SIG-M5 treated with dmso at 0.1 percent for 504 hours (cell line): ENCODE results near the gene PTPRN2.

Source experiments
- DNase-seq: peaks from one replicate; lab custom pipeline; 2025; ENCODE audit not compliant: unreplicated experiment; lab: John Stamatoyannopoulos, UW

The PTPRN2 gene

GRCh38 chr7:158602905-158603772 is 15.5 kb upstream of the PTPRN2 start:
- no peak for DNase-seq

GRCh38 chr7:158602041-158602440 is 14.4 kb upstream of the PTPRN2 start:
- DNase-seq: no peak

- no peak for DNase-seq
Measured at GRCh38 chr7:158601090-158601489, 13.5 kb upstream of the PTPRN2 start.

- DNase-seq: no peak
Measured at GRCh38 chr7:158596745-158597144, 9.1 kb upstream of the PTPRN2 start.

GRCh38 chr7:158596309-158596708 is 8.7 kb upstream of the PTPRN2 start:
- DNase-seq: no peak

GRCh38 chr7:158595068-158595467 is 7.4 kb upstream of the PTPRN2 start:
- no peak for DNase-seq

GRCh38 chr7:158592541-158592940 is 4.9 kb upstream of the PTPRN2 start:
- no peak for DNase-seq

- DNase-seq: no peak
Measured at GRCh38 chr7:158591944-158592343, 4.3 kb upstream of the PTPRN2 start.

GRCh38 chr7:158590181-158590530 is 2.5 kb upstream of the PTPRN2 start:
- DNase-seq: no peak

GRCh38 chr7:158589653-158590052 is 2.0 kb upstream of the PTPRN2 start:
- DNase-seq: no peak

- DNase-seq: no peak
Measured at GRCh38 chr7:158588878-158589442, 1.3 kb upstream of the PTPRN2 start.

GRCh38 chr7:158588085-158588877 is 658 bp upstream of the PTPRN2 start:
- no peak for DNase-seq

- DNase-seq: no peak
Measured at GRCh38 chr7:158586499-158587161, 993 bp downstream of the PTPRN2 start.

- DNase-seq: peak; percentile 22
Measured at GRCh38 chr7:158585721-158586498, 1.7 kb downstream of the PTPRN2 start.

GRCh38 chr7:158584407-158584806 is 3.2 kb downstream of the PTPRN2 start:
- no peak for DNase-seq

- no peak for DNase-seq
Measured at GRCh38 chr7:158583810-158584209, 3.8 kb downstream of the PTPRN2 start.

- no peak for DNase-seq
Measured at GRCh38 chr7:158583143-158583542, 4.5 kb downstream of the PTPRN2 start.

GRCh38 chr7:158582089-158582456 is 5.5 kb downstream of the PTPRN2 start:
- no peak for DNase-seq

- DNase-seq: peak; percentile 42
Measured at GRCh38 chr7:158581440-158582088, 6.1 kb downstream of the PTPRN2 start.
